Measurements from ENCODE around the gene KLHDC4.
"Not testable (repeated sequence)": the region's sequence is repeated elsewhere in the genome, so short reads cannot be mapped to it uniquely, and the experiment has no call there.

Gene KLHDC4

GRCh38 chr16:87720446-87720845, 45.3 kb downstream of the KLHDC4 start:
- no peak for DNase-seq (ENCODE audit: low spot score)

DNA sequence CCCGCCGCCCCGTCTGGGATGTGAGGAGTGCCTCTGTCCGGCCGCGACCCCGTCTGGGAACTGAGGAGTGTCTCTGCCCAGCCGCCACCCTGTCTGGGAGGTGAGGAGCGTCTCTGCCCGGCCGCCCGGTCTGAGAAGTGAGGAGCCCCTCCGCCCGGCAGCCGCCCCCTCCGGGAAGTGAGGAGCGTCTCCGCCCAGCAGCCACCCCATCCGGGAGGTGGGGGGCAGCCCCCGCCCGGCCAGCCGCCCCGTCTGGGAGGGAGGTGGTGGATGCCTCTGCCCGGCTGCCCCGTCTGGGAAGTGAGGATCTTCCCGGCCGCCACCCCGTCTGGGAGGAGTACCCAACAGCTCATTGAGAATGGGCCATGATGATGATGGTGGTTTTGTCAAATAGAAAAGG, 47.0 kb downstream of the KLHDC4 start:
- not testable (repeated sequence) for DNase-seq (ENCODE audit: low spot score)

DNA sequence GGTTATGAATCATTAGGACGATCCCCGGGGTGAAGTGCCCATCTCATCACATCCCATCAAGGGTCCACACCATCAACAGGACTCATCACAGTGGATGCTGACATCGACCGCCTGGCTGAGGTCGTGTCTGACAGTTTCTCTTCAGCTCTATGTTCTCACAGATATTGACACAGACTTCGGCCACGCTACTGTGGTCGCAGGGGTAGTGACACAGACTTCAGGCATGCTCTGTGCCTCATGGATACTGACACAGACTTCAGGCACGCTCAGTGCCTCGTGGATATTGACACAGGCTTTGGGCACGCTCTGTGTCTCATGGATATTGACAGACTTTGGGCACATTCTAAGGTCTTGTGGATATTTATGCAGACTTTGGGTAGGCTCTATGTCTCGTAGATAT, 50.1 kb downstream of the KLHDC4 start:
- peak; percentile 39 for DNase-seq (ENCODE audit: low spot score)

GRCh38 chr16:87715231-87715630, 50.6 kb downstream of the KLHDC4 start:
- no peak for DNase-seq (ENCODE audit: low spot score)

GRCh38 chr16:87713451-87714229, 52.1 kb downstream of the KLHDC4 start:
- DNase-seq (ENCODE audit: low spot score) = no peak

- no peak for DNase-seq (ENCODE audit: low spot score)
These were observed 53.5 kb downstream of the KLHDC4 start for GRCh38 chr16:87712184-87712762.

GRCh38 chr16:87710887-87711286, 54.9 kb downstream of the KLHDC4 start:
- no peak for DNase-seq (ENCODE audit: low spot score)

- no peak for DNase-seq (ENCODE audit: low spot score)
These were observed 56.1 kb downstream of the KLHDC4 start for GRCh38 chr16:87709677-87710076.

- no peak for DNase-seq (ENCODE audit: low spot score)
These were observed 56.7 kb downstream of the KLHDC4 start for GRCh38 chr16:87708881-87709638.

- DNase-seq (ENCODE audit: low spot score) = no peak
These were observed 57.8 kb downstream of the KLHDC4 start for GRCh38 chr16:87707714-87708580.

- no peak for DNase-seq (ENCODE audit: low spot score)
These were observed 58.7 kb downstream of the KLHDC4 start for GRCh38 chr16:87707097-87707496.

- no peak for DNase-seq (ENCODE audit: low spot score)
These were observed 59.3 kb downstream of the KLHDC4 start for GRCh38 chr16:87706278-87707000.

DNA sequence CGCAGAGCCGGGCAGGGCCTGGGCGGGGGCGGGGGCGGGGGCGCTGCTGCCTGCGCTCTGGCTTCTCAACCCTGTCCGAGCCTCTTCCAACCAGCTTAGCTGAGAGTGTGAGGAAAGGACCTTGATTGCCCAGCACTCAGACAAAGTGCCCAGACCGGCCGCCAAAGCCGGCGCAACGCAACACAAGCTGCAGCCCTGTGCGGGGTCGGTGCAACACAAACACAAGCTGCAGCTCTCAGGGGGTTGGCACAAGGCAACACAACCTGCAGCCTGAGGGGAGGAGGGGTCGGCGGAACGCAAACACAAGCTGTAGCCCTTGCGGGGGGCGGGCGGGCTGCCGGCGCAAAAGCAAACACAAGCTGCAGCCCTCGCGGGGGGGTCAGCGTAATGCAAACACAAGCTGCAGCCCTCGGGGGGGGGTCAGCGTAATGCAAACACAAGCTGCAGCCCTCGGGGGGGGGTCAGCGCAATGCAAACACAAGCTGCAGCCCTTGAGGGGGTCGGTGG, 60.0 kb downstream of the KLHDC4 start:
- no peak for DNase-seq (ENCODE audit: low spot score)

GRCh38 chr16:87704754-87705353, 60.9 kb downstream of the KLHDC4 start:
- DNase-seq (ENCODE audit: low spot score) = no peak

DNA sequence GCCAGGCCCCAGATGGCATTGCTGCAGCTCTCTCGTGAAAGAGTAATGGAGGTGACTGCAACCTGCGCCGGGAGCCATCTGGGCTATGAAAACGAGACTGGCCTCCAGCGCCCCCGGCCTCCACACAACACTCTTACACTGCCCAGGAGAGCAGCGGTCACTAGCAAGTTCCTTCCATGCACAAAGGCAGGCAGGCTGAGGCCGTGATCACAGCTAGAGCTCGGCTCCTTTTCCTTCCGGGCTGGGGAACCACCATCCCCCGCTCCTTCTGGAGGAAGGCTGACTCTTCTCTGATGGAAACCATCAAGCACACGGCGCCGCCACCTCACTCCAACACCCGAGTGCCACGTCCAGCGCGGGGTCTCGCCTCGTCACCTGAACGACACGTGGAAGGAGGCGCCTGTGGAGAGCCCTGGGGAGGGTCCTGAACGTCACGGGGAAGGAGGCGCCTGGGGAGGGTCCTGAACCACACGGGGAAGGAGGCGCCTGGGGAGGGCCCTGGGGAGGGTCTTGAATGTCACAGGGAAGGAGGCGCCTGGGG, 61.9 kb downstream of the KLHDC4 start:
- DNase-seq (ENCODE audit: low spot score) = no peak

- DNase-seq (ENCODE audit: low spot score) = no peak
These were observed 62.7 kb downstream of the KLHDC4 start for GRCh38 chr16:87703071-87703470.

DNA sequence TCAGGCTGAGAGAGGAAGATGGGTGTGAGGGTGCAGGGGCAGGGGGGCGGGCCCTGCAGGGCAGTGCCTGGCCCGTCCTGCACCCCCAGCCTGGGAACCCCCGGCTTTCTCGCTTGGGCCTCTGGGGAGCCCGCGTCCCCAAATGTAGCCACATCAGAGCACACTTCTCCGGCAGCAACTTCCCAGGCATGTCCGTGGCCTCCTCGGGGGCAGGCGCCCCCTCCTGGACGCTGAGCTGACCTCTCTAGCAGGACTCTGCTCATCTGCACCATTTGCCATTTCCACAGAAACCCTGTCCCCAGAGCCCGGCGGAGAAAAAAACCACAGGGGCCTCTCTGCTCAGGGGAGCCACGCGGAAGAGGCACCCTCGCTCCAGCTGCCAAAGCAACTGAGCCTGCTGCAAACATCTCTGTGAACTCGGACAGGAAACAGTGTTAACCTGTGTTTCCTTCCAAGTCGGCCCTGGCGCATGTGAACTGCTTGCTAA, 63.4 kb downstream of the KLHDC4 start:
- peak; percentile 87 for DNase-seq (ENCODE audit: low spot score)

- no peak for DNase-seq (ENCODE audit: low spot score)
These were observed 64.3 kb downstream of the KLHDC4 start for GRCh38 chr16:87701505-87701921.

DNA sequence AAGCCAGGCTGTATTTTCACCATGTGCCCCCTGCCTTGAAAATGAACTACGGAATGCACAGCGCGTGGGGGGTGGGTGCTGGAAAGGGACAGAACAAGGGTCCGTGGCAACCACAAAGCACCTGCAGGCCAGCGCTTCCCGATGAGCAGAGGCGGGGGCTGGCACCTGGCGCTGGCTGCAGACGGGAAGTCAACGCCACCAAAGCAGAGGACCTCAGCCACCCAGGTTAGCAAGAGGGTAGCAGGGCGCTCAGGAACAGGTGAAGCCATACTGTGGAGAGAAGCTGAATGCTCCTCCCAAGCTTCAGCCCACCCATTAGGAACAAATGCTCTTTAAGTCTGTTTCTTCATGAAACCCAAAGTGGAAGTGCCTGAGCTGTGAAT, 64.7 kb downstream of the KLHDC4 start:
- no peak for DNase-seq (ENCODE audit: low spot score)

DNA sequence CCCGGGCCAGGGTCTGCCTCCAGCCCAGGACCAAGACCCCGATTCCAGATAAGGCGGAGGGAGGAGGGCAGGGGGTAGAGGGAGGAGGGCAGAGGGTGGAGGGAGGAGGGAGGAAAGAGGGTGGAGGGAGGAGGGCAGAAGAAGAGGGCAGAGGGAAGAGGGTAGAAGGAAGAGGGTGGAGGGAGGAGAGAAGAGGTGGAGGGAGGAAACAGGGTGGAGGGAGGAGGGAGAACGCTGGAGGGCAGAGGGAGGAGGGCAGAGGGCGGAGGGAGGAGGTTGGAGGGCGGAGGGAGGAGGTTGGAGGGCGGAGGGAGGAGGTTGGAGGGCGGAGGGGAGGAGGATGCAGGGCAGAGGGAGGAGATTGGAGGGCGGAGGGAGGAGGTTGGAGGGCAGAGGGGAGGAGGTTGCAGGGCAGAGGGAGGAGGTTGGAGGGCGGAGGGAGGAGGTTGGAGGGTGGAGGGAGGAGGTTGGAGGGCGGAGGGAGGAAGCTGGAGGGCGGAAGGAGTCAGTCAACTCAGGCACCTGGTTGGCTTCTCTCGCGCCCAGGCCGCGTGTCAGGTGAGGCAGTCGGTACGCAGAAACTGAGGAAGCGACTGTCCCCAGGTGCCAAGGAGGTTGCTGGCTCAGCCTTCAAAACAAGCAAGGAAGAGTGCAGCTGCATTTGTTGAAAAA, 65.2 kb downstream of the KLHDC4 start:
- DNase-seq (ENCODE audit: low spot score) = no peak

Data from AG08396 (cell line).